Epithelial cell of esophagus (primary cell): ENCODE data around the gene DLGAP4.

Experiments
- DNase-seq: peaks from one replicate; pipeline ENCODE4 v3.0.0; 2010; ENCODE audit warnings: low read depth
- H3K4me3 ChIP-seq: 2 replicates; pipeline ENCODE4 v1.5.1; 2011; ENCODE audit warnings: mild to moderate bottlenecking, low read length, control low read depth
- TF ChIP-seq, protein P1 (sequence below): IDR thresholded peaks from 2 replicates; pipeline ENCODE4 v1.5.1; 2011; ENCODE audit warnings: low read depth, mild to moderate bottlenecking, low read length, control low read depth, inconsistent platforms; ENCODE audit not compliant: insufficient read depth; ENCODE audit errors: missing control alignments

DLGAP4 gene

DNA sequence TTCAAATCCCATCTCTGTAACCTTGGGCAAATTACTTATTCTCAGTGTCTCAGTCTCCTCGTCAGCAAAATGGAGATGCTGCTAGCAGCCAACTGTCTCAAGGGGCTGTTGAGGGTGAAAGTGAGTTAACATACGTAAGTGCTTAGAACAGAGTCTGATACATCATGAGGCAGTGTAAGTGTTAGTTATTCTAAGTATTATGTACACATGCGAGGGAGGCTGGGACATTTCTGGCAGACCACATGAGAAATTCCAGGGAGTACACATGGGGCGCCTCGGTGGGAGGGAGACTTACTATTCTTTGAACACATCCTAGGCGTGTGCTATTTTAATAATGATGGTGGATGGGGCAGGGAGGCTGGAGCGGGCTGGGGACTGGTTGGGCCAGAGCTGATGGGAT, 99.1 kb downstream of the DLGAP4 start:
- TF ChIP-seq, protein P1, sequence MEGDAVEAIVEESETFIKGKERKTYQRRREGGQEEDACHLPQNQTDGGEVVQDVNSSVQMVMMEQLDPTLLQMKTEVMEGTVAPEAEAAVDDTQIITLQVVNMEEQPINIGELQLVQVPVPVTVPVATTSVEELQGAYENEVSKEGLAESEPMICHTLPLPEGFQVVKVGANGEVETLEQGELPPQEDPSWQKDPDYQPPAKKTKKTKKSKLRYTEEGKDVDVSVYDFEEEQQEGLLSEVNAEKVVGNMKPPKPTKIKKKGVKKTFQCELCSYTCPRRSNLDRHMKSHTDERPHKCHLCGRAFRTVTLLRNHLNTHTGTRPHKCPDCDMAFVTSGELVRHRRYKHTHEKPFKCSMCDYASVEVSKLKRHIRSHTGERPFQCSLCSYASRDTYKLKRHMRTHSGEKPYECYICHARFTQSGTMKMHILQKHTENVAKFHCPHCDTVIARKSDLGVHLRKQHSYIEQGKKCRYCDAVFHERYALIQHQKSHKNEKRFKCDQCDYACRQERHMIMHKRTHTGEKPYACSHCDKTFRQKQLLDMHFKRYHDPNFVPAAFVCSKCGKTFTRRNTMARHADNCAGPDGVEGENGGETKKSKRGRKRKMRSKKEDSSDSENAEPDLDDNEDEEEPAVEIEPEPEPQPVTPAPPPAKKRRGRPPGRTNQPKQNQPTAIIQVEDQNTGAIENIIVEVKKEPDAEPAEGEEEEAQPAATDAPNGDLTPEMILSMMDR, result no peak
- no peak overlapping the region for H3K4me3 ChIP-seq
- DNase-seq, result no peak

DNA sequence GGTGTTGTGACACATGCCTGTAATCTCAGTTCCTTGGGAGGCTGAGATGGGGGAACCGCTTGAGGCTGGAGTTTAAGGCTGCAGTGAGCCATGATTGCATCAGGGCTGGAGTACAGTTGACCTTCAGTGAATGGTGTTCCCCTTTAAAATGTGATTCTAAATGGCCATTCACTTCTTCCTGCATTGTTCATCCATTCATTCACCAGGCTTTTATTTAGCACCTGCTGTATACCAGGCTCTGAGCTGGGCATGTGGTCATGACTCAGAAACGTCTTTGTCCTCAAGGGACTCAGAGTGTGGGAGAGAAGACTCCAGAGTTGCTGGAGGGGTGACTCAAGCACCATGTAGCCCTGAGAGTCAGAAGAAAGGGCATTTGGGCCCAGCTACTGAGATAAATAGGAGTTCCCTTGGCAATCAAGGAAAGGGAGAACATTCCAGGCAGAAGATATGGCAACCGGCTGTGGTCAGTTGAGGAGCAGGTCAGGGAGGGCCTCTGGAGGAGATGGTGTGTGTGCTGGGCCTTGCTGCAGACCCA, 101.1 kb downstream of the DLGAP4 start:
- TF ChIP-seq, protein P1, result no peak
- peak; percentile 72 for DNase-seq

DNA sequence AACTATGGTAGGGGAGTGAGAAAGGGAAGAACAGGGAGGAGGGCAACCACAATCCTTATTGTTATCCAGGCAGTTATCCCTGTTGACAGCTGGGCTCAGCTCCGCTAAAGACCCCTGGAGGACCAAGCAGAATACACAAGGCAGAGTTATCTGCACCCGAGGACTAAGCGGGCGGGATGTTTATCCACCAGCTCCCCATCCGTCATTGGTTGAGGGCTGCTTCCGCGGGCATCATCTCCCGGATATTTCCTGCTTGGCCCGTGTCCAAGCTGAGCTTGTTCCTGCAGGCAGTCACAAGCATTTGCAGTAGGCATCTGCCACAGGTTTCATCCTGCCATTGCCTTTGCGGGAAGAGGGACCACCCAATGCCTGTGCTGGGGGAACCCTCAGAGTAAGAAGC, 102.1 kb downstream of the DLGAP4 start:
- TF ChIP-seq, protein P1, result no peak
- H3K4me3 ChIP-seq, result no peak overlapping the region
- DNase-seq, result peak; percentile 97

More for the DNA sequence above, 101.1 kb downstream of the DLGAP4 start:
- no peak overlapping the region for H3K4me3 ChIP-seq

DNA sequence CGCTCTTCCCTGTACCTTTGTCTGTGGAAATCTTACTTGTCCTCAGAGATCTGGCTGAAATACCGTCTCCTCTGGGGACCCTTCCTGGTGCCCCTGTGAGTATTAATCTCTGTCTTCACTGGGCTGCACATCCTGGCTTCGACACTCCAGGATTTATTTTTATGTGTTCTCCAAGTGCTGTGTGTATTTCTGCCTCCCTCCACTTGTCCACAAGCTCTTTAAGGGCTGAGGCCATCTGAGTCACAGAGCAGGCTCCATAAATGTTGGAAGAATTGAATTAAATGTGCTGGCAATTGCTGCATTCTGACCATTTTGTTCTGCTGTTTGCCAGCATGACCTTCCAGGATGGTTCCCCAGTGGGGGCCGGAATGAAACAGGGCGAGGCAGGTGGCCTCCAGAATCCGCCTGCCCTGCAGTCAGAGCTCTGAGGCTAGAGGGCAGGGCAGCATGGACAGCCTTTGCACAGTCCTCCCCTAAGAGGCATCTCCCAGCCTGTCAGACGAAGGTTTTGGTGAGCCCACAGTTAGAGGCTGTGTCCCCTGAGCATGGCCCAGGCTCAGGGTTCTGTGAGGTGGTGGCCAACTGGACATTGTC, 105.8 kb downstream of the DLGAP4 start:
- TF ChIP-seq, protein P1, result no peak
- H3K4me3 ChIP-seq, result no peak overlapping the region
- DNase-seq, result no peak

DNA sequence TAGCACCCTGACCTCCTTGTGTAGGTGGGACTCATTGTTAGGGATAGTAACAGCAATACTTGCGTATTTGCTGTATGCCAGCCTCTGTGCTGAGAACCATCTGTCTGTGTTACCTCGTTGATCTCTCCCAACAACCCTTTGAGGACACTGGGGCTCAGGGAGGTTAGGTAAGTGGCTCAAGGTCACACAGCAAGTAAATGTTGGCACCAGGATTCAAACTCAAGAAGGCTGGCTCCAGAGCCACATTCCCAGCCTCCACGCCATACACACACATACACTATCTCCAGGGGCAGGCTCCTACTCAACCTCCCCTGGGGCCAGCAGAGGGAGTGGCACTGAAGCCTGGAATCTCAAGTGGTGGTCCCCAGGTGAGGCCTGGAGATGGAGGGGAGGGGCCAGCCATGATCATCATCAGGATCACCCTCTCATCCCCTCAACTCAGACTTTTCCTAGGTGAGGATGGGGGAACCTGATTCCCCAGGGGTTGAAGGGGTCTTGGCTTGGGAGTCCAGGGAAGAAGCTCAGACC, 109.4 kb downstream of the DLGAP4 start:
- H3K4me3 ChIP-seq, result no peak overlapping the region
- no peak for DNase-seq
- TF ChIP-seq, protein P1, result no peak

DNA sequence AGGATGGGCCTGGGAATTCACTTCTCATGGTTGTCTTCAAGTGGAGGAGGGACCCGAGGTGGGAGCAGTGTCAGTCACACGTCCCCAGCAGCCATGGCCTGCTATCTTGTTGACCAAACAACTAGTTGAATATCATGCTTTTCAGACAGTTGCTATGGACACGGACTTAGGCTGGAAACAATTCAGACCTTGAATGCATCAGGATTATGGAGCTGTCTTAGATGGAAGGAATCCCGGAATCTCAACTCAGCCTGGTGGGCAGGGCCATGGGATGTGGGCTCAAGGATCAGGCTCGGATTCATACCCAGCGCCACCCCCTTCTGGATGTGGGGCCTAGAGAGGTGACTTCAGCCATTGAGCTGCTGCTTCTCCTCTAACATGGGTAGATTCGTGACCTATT, 112.6 kb downstream of the DLGAP4 start:
- H3K4me3 ChIP-seq, result no peak overlapping the region
- DNase-seq, result no peak
- TF ChIP-seq, protein P1, result no peak

DNA sequence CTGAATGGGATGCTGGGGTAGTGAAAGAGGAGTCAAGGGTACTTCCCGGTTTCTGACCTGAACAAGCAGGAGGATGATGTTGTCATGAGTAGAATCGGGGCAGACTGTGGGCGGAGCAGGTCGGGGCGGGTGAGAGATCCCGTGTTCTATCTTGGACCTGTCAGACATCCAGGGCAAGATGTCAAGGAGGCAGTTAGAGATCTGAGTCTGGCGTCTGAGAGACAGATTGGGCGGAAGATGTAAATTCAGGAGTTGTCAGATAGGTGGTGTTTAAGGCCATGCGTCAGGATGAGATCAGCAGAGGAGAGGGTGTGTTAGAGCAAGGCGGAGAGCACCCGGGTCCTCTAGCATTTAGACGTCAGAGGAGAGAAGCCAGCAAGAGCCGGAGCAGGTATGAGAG, 115.5 kb downstream of the DLGAP4 start:
- H3K4me3 ChIP-seq, result no peak overlapping the region
- DNase-seq, result no peak
- TF ChIP-seq, protein P1, result no peak
